ENCODE results near the gene ULK4. TPM values are rescaled to one million over a fixed set of nuclear protein-coding genes. Genes with fewer than 3 reads are reported as not detected.

Gene ULK4
- total and polyA plus RNA-seq, 2 of the 4 experiments (the other 2 are of a cell fraction), result 2.7 to 5.0 TPM

- in situ Hi-C loops (cut with MboI; ENCODE audit: low sequenced_read_pairs), result no loop called here
- Histone ChIP-seq H3K36me3 (ENCODE audit: control insufficient read depth, insufficient read depth, low read length) (no peaks in the 10 kb centered on the region), H3K14ac (replicated peaks; ENCODE audit: low read depth, low read length) (no peak overlapping the region), H4K91ac (ENCODE audit: insufficient read depth, low read depth, low read length) (no peak overlapping the region), H3K4me2 (ENCODE audit: low read depth, low read length) (no peak overlapping the region), H2AK9ac (replicated peaks; ENCODE audit: low read depth, low read length, poor library complexity) (no peak overlapping the region), H3K9me1 (ENCODE audit: insufficient read depth, low read length) (0 out of 2 replicates have a peak, but pooled peaks cover 2% of the 10 kb centered on the region), H3K18ac (ENCODE audit: low read depth, low read length) (no peak overlapping the region), H3K4me3 (ENCODE audit: insufficient read depth, low read depth, low read length) (no peak overlapping the region), H4K5ac (ENCODE audit: low read depth, low read length) (no peak overlapping the region), H3K56ac (ENCODE audit: extremely low read depth, insufficient read depth, low read length) (no peak overlapping the region), H2BK120ac (ENCODE audit: low read depth, low read length) (no peak overlapping the region), H2BK5ac (ENCODE audit: low read depth, low read length, poor library complexity, severe bottlenecking) (no peak overlapping the region), H3K27me3 (ENCODE audit: control insufficient read depth, insufficient read depth, low read length) (no peaks in the 10 kb centered on the region), H2AK5ac (ENCODE audit: low read depth, low read length) (no peak overlapping the region), H4K20me1 (ENCODE audit: insufficient read depth, low read length) (no peaks in the 10 kb centered on the region), H3K4ac (ENCODE audit: low read depth, low read length) (no peak overlapping the region), H3K9ac (ENCODE audit: low read depth, low read length) (no peak overlapping the region), H3K23ac (ENCODE audit: low read depth, low read length) (no peak overlapping the region), H3K27ac (ENCODE audit: insufficient read depth, low read length) (no peak overlapping the region), H3K4me1 (ENCODE audit: control insufficient read depth, insufficient read depth, low read length) (peaks cover 3% of the 10 kb centered on the region; the same call in 1 of the 2 replicates), H2BK20ac (ENCODE audit: low read depth, low read length) (no peak overlapping the region), H2AFZ (replicated peaks; ENCODE audit: low read length, poor library complexity) (no peak overlapping the region), H3K79me1 (ENCODE audit: low read depth in 1 of 2, low read length in 2 of 2) (no peaks in the 10 kb centered on the region), H2BK15ac (ENCODE audit: low read depth, low read length) (no peak overlapping the region), H3K9me3 (ENCODE audit: control insufficient read depth, insufficient read depth, low read length) (no peaks in the 10 kb centered on the region), H4K8ac (ENCODE audit: low read depth in 2 of 2, low read length in 2 of 2) (no peak overlapping the region)
- DNase-seq (no peak), ATAC-seq (ENCODE audit: low read depth) (no peak)
- no TSS peak for BruUV-seq (replicated peaks)
- ChIA-PET POLR2A (ENCODE audit: unreplicated experiment) (no interaction called here), CTCF (no interaction called here)
- intact Hi-C loops (cut with micrococcal nuclease), result no loop called here
- WGBS, 2 experiments (ENCODE audit: extremely low coverage in 2 of 2, insufficient read length in 1 of 2), result no CpG with 5 or more reads among the region's 2 CpGs
- dilution Hi-C loops (cut with HindIII; ENCODE audit: low sequenced_read_pairs, unreplicated experiment), result no loop called here
- TF ChIP-seq MAFK (IDR thresholded peaks at IDR 0.05; ENCODE audit: low read depth, low read length), result no peak
- no peak for TF ChIP-seq MXI1 (IDR thresholded peaks at IDR 0.05; ENCODE audit: borderline replicate concordance, low read depth, low read length)
- no peak for TF ChIP-seq NFE2L2 (IDR thresholded peaks at IDR 0.05; ENCODE audit: low read depth, low read length)
- TF ChIP-seq BHLHE40 (IDR thresholded peaks at IDR 0.05; ENCODE audit: low read depth, low read length), result no peak
- no peak for TF ChIP-seq SMC3 (IDR thresholded peaks at IDR 0.05; ENCODE audit: low read depth, low read length)
- TF ChIP-seq RAD21 (IDR thresholded peaks at IDR 0.05; ENCODE audit: low read length), result no peak
- TF ChIP-seq USF2 (IDR thresholded peaks at IDR 0.05; ENCODE audit: low read depth, low read length), result no peak
- no peak for TF ChIP-seq CTCF (conservative IDR thresholded peaks at IDR 0.05; ENCODE audit: low read depth, low read length)
- TF ChIP-seq RFX5 (IDR thresholded peaks at IDR 0.05; ENCODE audit: low read depth, low read length), result no peak
- TF ChIP-seq FOS (IDR thresholded peaks at IDR 0.05; ENCODE audit: low read depth, low read length), result no peak
- no peak for TF ChIP-seq MAZ (IDR thresholded peaks at IDR 0.05; ENCODE audit: borderline replicate concordance, low read depth, low read length)
- no peak for TF ChIP-seq POLR2A (IDR thresholded peaks at IDR 0.05; ENCODE audit: low read depth, low read length)
- no peak for TF ChIP-seq CHD1 (IDR thresholded peaks at IDR 0.05; ENCODE audit: low read depth, low read length)
- no peak for TF ChIP-seq ELK1 (IDR thresholded peaks at IDR 0.05; ENCODE audit: borderline replicate concordance, low read depth, low read length)
- TF ChIP-seq CEBPB (IDR thresholded peaks at IDR 0.05; ENCODE audit: low read depth, low read length), result no peak
- TF ChIP-seq RCOR1 (IDR thresholded peaks at IDR 0.05; ENCODE audit: insufficient replicate concordance, low read length), result no peak
Measured at GRCh38 chr3:41708176-41708575, 253.7 kb downstream of the ULK4 start.
